Measurements from ENCODE around the gene ZNF710.

DNA sequence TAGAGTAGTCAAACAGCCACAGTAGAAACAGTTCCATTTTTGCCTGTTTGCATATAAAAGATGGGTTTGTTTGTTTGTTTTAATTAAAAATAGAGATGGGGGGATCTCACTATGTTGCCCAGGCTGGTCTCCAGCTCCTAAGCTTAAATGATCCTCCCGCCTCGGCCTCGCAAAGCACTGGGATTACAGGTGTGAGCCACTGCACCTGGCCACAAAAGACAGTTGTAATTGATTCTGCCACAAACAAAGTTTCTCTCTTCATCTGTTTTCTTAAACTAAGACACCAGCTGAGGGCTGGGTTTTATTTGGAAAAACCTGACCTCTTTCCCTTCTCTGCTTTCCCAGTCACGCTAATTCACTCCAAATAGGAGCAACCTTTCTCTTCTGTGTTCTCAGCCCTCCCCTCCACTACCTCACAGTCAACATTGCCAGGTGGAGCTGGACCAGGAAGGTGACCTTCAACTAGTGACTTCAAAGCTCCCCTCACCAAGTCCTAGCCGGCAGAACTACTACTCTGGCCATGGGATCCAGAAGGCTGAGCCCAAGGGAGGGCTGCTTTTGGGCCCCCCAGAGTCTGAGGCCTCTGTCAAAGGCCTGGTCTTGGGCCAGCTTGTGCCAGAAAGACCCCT, 102.7 kb downstream of the ZNF710 start:
- TF ChIP-seq, protein P1, sequence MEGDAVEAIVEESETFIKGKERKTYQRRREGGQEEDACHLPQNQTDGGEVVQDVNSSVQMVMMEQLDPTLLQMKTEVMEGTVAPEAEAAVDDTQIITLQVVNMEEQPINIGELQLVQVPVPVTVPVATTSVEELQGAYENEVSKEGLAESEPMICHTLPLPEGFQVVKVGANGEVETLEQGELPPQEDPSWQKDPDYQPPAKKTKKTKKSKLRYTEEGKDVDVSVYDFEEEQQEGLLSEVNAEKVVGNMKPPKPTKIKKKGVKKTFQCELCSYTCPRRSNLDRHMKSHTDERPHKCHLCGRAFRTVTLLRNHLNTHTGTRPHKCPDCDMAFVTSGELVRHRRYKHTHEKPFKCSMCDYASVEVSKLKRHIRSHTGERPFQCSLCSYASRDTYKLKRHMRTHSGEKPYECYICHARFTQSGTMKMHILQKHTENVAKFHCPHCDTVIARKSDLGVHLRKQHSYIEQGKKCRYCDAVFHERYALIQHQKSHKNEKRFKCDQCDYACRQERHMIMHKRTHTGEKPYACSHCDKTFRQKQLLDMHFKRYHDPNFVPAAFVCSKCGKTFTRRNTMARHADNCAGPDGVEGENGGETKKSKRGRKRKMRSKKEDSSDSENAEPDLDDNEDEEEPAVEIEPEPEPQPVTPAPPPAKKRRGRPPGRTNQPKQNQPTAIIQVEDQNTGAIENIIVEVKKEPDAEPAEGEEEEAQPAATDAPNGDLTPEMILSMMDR (IDR thresholded peaks at IDR 0.05) = no peak
- TF ChIP-seq POLR2A (IDR thresholded peaks at IDR 0.05) = no peak
